GM12878 (cell line): ENCODE data around the gene REL. TPM values are rescaled to one million over a fixed set of nuclear protein-coding genes. Genes with fewer than 3 reads are reported as not detected.

ENCODE experiments used
- BCL11A ChIP-seq: IDR thresholded peaks from 2 replicates; pipeline ENCODE4 v1.6.1; 2011; ENCODE audit warnings: low read depth, low read length
- CUX1 ChIP-seq: IDR thresholded peaks from 2 replicates; pipeline ENCODE4 v1.6.1; 2012; ENCODE audit warnings: improper control_type of control experiment, low read depth, low read length; ENCODE audit not compliant: insufficient replicate concordance
- HCFC1 ChIP-seq: fragments of 150-350 bp; IDR thresholded peaks from 2 replicates; pipeline ENCODE4 v1.6.1; 2014; ENCODE audit warnings: low read length
- IRF3 ChIP-seq: fragments of 450-650 bp; IDR thresholded peaks from 2 replicates; pipeline ENCODE4 v1.6.1; 2014; ENCODE audit warnings: mild to moderate bottlenecking
- MLLT1 ChIP-seq: fragments of 450-650 bp; IDR thresholded peaks from 2 replicates; pipeline ENCODE4 v1.6.1; 2016; ENCODE audit warnings: mild to moderate bottlenecking
- MYB ChIP-seq: fragments of 150-350 bp; IDR thresholded peaks from 2 replicates; pipeline ENCODE4 v1.6.1; 2014; ENCODE audit warnings: mild to moderate bottlenecking, low read depth, low read length, borderline replicate concordance
- NFYA ChIP-seq: IDR thresholded peaks from 2 replicates; pipeline ENCODE4 v1.6.1; 2011; ENCODE audit warnings: low read depth, mild to moderate bottlenecking, low read length, improper control_type of control experiment, borderline replicate concordance
- NKRF ChIP-seq: fragments of 450-650 bp; conservative IDR thresholded peaks from 2 replicates; pipeline ENCODE4 v1.6.1; 2017; ENCODE audit warnings: mild to moderate bottlenecking, moderate library complexity
- RB1 ChIP-seq: fragments of 450-650 bp; formaldehyde crosslinking; IDR thresholded peaks from 2 replicates; pipeline ENCODE4 v1.6.1; 2017; ENCODE audit warnings: mild to moderate bottlenecking, borderline replicate concordance
- STAT3 ChIP-seq: IDR thresholded peaks from 2 replicates; pipeline ENCODE4 v1.6.1; 2011; ENCODE audit warnings: low read depth, low read length, improper control_type of control experiment
- SUPT20H ChIP-seq: IDR thresholded peaks from 2 replicates; pipeline ENCODE4 v1.6.1; 2011; ENCODE audit warnings: low read depth, mild to moderate bottlenecking, low read length, moderate library complexity, borderline replicate concordance; ENCODE audit not compliant: control insufficient read depth
- YY1 ChIP-seq: IDR thresholded peaks from 2 replicates; pipeline ENCODE4 v1.6.1; 2011; ENCODE audit warnings: low read depth, mild to moderate bottlenecking, low read length
- ZZZ3 ChIP-seq: IDR thresholded peaks from 2 replicates; pipeline ENCODE4 v1.6.1; 2011; ENCODE audit warnings: low read depth; ENCODE audit not compliant: control insufficient read depth, insufficient read length
- polyA plus RNA-seq, 11 experiments: library from polyadenylated mRNA; depleted of rRNA in 4 of 11; unstranded in 6 of 11; stranded (reverse) in 5 of 11; fragments of >200 nt; fragmentation: Nextera tagmentation in 4 of 11; fragmentation: Illumina TruSeq in 1 of 11; extraction: Ambion mirVana in 4 of 11; extraction: Trizol in 1 of 11; gene quantifications; 1 replicate in 1 of 11; 2 replicates in 10 of 11; pipeline versions ENCODE4 v1.2.1 to v1.2.3, GENCODE V29; 2011 to 2016; ENCODE audit warnings: inconsistent platforms in 2 of 11, missing spikeins in 2 of 11, low read depth in 1 of 11
- total RNA-seq, 4 experiments: library from RNA; depleted of rRNA in 3 of 4; stranded (reverse); fragments of >200 nt in 3 of 4; fragmentation: Illumina TruSeq in 1 of 4; extraction: Trizol in 1 of 4; gene quantifications; 2 replicates each; pipeline versions ENCODE4 v1.2.1 to v1.2.3, GENCODE V29; 2013 to 2021
- TF ChIP-seq, protein P1 (sequence below): fragments of 150-350 bp; IDR thresholded peaks from 2 replicates; pipeline ENCODE4 v1.6.1; 2016; ENCODE audit warnings: low read depth, low read length

The REL gene
- total and polyA plus RNA-seq, 10 of the 15 experiments (the other 5 are each of a cell fraction or from before 2014, with no cell fraction given) = 6.3 to 52.4 (median 26.6) TPM

DNA sequence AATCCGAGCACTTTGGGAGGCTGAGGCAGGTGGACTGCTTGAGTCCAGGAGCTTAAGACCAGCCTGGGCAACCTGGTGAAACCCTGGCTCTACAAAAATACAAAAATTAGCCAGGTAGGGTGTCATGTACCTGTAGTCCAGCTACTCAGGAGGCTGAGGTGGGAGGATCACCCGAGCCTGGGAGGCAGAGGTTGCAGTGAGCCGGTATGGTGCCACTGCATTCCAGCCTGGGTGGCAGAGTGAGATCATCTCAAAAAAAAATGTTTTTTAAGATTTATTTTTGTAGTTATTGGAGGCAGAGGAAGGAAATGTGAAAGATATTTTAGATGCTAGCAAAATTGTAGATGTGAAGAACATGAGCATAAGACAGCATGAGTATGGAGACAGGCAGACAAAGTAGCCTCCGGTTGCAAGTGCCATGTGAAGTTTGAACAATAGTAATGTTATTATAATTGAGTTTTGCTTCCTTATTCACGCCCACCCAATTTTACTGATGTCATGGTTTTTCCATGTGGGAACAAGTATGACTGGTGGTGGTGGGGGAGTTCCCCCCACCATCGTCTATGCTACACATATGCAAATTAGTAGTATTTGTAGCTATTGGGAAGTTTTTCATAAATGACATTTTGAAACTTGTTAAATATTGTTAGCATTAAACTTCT lies 18.0 kb downstream of the REL start (continued):
- TF ChIP-seq, protein P1, sequence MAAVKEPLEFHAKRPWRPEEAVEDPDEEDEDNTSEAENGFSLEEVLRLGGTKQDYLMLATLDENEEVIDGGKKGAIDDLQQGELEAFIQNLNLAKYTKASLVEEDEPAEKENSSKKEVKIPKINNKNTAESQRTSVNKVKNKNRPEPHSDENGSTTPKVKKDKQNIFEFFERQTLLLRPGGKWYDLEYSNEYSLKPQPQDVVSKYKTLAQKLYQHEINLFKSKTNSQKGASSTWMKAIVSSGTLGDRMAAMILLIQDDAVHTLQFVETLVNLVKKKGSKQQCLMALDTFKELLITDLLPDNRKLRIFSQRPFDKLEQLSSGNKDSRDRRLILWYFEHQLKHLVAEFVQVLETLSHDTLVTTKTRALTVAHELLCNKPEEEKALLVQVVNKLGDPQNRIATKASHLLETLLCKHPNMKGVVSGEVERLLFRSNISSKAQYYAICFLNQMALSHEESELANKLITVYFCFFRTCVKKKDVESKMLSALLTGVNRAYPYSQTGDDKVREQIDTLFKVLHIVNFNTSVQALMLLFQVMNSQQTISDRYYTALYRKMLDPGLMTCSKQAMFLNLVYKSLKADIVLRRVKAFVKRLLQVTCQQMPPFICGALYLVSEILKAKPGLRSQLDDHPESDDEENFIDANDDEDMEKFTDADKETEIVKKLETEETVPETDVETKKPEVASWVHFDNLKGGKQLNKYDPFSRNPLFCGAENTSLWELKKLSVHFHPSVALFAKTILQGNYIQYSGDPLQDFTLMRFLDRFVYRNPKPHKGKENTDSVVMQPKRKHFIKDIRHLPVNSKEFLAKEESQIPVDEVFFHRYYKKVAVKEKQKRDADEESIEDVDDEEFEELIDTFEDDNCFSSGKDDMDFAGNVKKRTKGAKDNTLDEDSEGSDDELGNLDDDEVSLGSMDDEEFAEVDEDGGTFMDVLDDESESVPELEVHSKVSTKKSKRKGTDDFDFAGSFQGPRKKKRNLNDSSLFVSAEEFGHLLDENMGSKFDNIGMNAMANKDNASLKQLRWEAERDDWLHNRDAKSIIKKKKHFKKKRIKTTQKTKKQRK = no peak
- TF ChIP-seq RB1 (no peak), SUPT20H (no peak), STAT3 (no peak), MLLT1 (no peak), ZZZ3 (no peak), IRF3 (no peak), NFYA (no peak), CUX1 (no peak), NKRF (no peak), YY1 (no peak), HCFC1 (no peak), BCL11A (peak; percentile 82), MYB (no peak)
